Ectodermal cell (in vitro differentiated cells): ENCODE data around the gene NLRP9.
"Not testable (repeated sequence)": the region's sequence is repeated elsewhere in the genome, so short reads cannot be mapped to it uniquely, and the experiment has no call there.

Experiments used
- H3K27ac ChIP-seq: 2 replicates; pipeline ENCODE4 v1.7.0; 2013; ENCODE audit warnings: mild to moderate bottlenecking, low read depth, low read length; ENCODE audit not compliant: insufficient read depth, poor library complexity, severe bottlenecking
- H3K27me3 ChIP-seq: 2 replicates; pipeline ENCODE4 v1.7.0; 2013; ENCODE audit warnings: mild to moderate bottlenecking, low read length; ENCODE audit not compliant: insufficient read depth, control insufficient read depth, poor library complexity, severe bottlenecking
- H3K36me3 ChIP-seq: one replicate; pipeline ENCODE4 v1.7.0; 2013; ENCODE audit warnings: low read length; ENCODE audit not compliant: control insufficient read depth, insufficient read depth
- H3K4me1 ChIP-seq: one replicate; pipeline ENCODE4 v1.7.0; 2013; ENCODE audit warnings: low read length; ENCODE audit not compliant: control insufficient read depth, insufficient read depth
- H3K4me3 ChIP-seq: 2 replicates; pipeline ENCODE4 v1.7.0; 2013; ENCODE audit warnings: low read depth, low read length, control low read depth; ENCODE audit not compliant: insufficient read depth
- H3K9me3 ChIP-seq: 2 replicates; pipeline ENCODE4 v1.7.0; 2013; ENCODE audit warnings: mild to moderate bottlenecking, low read length, moderate library complexity; ENCODE audit not compliant: control insufficient read depth
- WGBS, 2 experiments: methylation state at CpG; one replicate each; pipeline ENCODE4 v1.1.7; 2013; ENCODE audit warnings: missing lambda C conversion rate in 2 of 2; 5-methylcytosine and 5-hydroxymethylcytosine counted together

NLRP9 gene

DNA sequence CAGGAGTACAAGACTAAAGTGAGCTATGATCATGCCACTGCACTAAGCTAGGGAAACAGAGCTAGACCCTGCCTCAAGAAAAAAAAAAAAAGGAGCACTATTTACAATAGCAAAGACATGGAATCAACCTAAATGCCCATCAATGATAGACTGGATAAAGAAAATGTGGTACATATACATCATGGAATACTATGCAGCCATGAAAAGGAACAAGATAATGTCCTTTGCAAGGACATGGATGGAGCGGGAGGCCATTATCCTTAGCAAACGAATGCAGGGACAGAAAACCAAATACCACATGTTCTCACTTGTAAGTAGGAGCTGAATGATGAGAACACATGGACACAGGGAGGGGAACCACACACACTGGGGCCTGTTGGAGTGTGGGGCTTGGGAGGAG lies 7.8 kb downstream of the NLRP9 start:
- not testable (repeated sequence) for H3K9me3 ChIP-seq, H3K4me3 ChIP-seq, H3K4me1 ChIP-seq, H3K27ac ChIP-seq, H3K36me3 ChIP-seq, H3K27me3 ChIP-seq
- 64 to 79% methylated on average over 2 of the region's 2 CpGs for WGBS, 2 experiments

DNA sequence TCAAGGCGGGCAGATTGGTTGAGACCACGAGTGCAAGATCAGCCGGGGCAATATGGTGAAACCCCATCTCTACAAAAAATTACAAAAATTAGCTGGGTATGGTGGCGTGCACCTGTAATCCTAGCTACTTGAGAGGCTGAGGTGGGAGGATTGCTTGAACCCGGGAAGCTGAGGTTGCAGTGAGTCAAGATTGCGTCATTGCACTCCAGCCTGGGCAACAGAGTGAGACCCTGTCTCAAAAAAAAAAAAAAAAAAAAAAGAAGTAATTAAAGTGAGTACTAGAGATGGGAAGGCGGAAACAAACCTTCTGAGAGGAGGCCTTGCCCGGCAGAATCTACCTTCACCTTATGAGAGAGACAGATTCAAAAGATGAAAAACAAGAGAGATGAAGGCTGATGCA lies 14.7 kb downstream of the NLRP9 start:
- WGBS, 2 experiments = 68 to 81% methylated on average over 8 of the region's 8 CpGs
- H3K27ac ChIP-seq = no peak overlapping the region
- H3K4me1 ChIP-seq = no peaks in the 10 kb centered on the region
- H3K27me3 ChIP-seq = no peaks in the 10 kb centered on the region
- no peaks in the 10 kb centered on the region for H3K9me3 ChIP-seq
- no peaks in the 10 kb centered on the region for H3K36me3 ChIP-seq
- H3K4me3 ChIP-seq = no peak overlapping the region

DNA sequence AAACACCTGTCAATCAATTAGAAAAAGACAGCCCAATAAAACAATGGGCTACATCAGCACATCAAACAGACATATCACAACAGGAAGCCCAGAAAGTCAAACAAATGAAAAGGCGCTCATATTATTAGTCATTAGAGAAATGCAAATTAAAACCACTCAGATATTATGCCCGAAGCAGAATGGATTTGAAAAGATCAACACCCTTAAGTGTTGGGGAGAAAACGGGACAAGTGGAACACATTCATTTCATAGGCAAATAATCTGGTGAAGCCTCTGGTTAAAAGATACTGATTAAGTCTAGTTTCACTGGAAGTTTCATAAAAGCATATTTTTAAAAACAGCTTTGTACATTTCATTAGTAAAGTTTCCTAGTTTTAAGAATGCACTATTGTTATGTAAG lies 17.4 kb downstream of the NLRP9 start:
- no peaks in the 10 kb centered on the region for H3K9me3 ChIP-seq
- WGBS, 2 experiments = 75 to 78% methylated on average over 3 of the region's 3 CpGs
- H3K27me3 ChIP-seq = no peaks in the 10 kb centered on the region
- H3K27ac ChIP-seq = no peak overlapping the region
- H3K36me3 ChIP-seq = no peaks in the 10 kb centered on the region
- no peaks in the 10 kb centered on the region for H3K4me1 ChIP-seq
- H3K4me3 ChIP-seq = no peak overlapping the region

DNA sequence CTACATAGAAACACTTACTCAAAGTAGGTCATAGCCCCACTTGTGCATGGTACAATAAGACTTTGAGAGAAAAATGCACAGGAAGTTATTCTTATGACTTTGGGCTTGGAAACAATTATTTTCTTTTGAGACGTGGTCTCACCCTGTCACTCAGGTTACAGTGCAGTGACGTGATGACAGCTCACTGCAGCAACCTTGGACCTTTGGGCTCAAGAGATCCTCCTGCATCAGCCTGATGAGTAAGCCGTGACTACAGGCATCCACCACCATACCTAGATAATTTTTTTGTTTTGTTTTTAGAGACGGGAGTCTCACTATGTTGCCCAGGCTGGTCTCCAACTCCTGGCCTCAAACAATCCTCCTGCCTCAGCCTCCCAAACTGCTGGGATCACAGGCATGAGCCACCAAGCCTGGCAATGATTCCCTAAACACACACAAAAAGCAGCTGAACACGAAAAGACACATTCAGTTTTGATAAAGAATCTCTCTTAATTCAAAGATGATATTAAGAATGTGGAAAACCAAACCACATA lies 17.9 kb downstream of the NLRP9 start:
- Histone ChIP-seq H3K4me3 (no peak overlapping the region), H3K27ac (no peak overlapping the region), H3K4me1 (no peaks in the 10 kb centered on the region), H3K36me3 (no peaks in the 10 kb centered on the region), H3K27me3 (no peaks in the 10 kb centered on the region), H3K9me3 (no peaks in the 10 kb centered on the region)
- 52 to 62% methylated on average over 4 to 5 of the region's 5 CpGs for WGBS, 2 experiments

DNA sequence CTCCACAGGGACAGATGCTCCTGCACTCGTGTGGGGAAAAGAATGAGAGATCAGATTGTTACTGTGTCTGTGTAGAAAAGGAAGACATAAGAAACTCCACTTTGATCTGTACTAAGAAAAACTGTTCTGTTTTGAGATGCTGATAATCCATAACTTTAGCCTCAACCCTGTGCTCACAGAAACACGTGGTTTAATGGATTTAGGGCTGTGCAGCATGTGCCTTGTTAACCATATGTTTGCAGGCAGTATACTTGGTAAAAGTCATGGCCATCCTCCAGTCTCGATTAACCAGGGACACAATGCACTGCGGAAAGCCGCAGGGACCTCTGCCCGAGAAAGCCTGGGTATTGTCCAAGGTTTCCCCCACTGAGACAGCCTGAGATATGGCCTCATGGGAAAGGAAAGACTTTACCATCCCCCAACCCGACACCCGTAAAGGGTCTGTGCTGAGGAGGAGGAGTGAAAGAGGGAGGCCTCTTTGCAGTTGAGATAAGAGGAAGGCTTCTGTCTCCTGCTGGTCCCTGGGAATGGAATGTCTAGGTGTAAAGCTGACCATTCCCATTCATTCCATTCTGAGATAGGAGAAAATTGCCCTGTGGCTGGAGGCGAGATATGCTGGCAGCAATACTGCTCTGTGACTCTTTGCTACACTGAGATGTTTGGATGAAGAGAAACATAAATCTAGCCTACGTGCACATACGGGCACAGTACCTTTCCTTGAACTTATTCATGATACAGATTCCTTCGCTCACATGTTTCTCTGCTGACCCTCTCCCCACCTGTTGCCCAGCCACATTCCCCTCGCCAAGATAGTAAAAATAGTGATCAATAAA lies 20.1 kb downstream of the NLRP9 start:
- H3K9me3 ChIP-seq, H3K27ac ChIP-seq, H3K27me3 ChIP-seq, H3K4me1 ChIP-seq, H3K36me3 ChIP-seq, H3K4me3 ChIP-seq: not testable (repeated sequence)
- WGBS, 2 experiments = 73% methylated on average over 13 of the region's 13 CpGs

DNA sequence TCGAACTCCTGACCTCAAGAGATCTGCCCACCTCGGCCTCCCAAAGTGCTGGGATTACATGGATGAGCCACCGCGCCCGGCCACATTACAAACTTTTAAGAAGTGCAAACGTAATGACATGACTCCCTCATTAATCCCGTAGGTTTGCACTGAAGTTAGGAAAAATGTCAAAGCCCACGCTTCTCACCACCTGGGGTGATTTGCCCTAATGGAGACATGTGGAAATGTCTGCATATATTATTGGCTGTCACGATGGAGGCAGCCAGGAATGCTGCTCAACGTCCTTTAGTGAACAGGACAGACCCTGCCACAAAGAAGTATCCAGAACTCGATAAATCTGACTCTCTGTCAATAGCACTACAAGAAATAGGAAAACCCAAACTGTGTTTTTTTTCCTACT lies 21.0 kb downstream of the NLRP9 start:
- Histone ChIP-seq H3K36me3 (no peaks in the 10 kb centered on the region), H3K27ac (no peak overlapping the region), H3K4me3 (no peak overlapping the region), H3K4me1 (no peaks in the 10 kb centered on the region), H3K27me3 (no peaks in the 10 kb centered on the region), H3K9me3 (no peaks in the 10 kb centered on the region)
- 83 to 84% methylated on average over 11 of the region's 11 CpGs for WGBS, 2 experiments

DNA sequence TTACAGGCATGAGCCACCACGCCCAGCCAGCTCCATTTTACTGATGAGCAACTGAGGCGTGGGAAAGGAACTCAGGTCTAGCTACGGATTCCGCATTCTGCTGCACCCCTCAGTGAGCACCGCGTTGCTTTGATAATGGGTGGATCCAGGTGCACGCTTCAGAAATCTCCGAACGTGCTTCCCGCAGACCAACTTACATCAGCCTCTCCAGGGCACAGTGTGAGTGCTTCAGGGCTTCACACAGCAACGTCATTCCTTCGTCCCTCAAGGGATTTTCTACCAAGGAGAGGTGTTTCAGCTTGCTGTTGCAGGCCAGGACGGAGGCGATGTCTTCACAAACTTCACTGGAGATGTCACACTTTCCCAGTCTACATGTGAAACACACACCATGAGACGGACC lies 21.7 kb downstream of the NLRP9 start:
- Histone ChIP-seq H3K4me3 (no peak overlapping the region), H3K36me3 (no peaks in the 10 kb centered on the region), H3K4me1 (no peaks in the 10 kb centered on the region), H3K27ac (no peak overlapping the region), H3K27me3 (no peaks in the 10 kb centered on the region), H3K9me3 (no peaks in the 10 kb centered on the region)
- 86% methylated on average over 15 of the region's 15 CpGs for WGBS, 2 experiments

DNA sequence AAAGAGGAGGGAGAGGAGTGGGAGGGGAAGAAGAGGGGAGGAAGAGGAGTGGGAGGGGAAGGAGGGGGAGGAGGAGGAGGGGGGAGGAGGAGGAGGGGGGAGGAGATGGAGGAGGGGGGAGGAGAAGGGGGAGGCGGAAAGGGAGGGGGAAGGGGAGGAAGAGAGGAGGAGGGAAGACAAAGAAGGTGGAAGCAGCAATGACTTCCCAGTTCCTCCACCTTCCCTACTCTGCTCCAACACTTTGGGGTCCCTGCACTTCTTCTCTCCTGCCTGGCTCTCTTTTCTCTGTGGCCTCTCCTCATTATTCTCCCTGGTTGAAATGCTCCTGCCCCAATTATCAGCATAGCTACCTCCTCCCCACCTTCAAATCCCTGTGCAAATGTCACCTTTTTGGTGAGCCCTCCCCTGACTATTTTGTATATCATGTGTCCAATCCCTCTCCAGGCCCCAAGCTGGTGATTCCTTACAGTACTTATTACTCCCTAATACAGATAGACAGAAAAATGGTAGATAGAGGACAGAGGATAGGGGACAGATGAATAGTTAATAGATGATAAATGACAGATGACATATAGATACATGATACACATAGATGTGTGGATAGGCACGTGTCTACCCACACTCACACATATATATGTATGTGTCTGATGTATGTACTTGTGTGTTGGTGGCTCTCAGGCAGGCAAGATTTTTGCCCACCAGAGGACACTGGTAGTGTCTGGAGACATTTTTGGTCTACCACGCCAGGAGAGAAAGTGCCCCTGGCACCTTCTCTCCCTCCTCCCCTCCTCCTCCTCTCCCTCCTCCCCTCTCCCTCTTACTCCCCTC lies 25.2 kb downstream of the NLRP9 start:
- Histone ChIP-seq H3K4me1 (no peaks in the 10 kb centered on the region), H3K9me3 (no peaks in the 10 kb centered on the region), H3K27me3 (no peaks in the 10 kb centered on the region), H3K27ac (no peak overlapping the region), H3K4me3 (no peak overlapping the region), H3K36me3 (no peaks in the 10 kb centered on the region)
- WGBS, 2 experiments = 89 to 92% methylated on average over 1 of the region's 3 CpGs

DNA sequence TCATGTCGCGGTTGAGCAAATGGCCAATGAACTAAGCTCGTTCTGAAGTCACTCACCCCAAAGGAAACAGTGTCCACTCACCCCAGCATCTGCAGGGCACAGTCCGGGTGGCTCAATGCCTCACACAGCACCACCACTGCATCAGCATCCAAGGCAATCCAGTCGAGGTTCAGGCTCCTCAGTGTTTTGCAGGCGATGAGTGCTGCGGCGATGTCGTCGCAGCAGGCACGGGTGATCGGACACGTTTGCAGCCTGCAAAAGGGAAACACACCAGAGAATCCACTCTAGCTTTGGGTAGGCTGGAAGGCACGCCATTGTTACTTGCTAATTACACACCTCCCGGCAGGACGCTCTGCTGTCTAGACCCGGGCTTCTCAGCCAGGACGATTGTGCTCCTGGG lies 26.5 kb downstream of the NLRP9 start:
- Histone ChIP-seq H3K4me3 (no peak overlapping the region), H3K4me1 (no peaks in the 10 kb centered on the region), H3K27ac (no peak overlapping the region), H3K27me3 (no peaks in the 10 kb centered on the region), H3K36me3 (no peaks in the 10 kb centered on the region), H3K9me3 (no peaks in the 10 kb centered on the region)
- 86 to 88% methylated on average over 18 of the region's 18 CpGs for WGBS, 2 experiments

DNA sequence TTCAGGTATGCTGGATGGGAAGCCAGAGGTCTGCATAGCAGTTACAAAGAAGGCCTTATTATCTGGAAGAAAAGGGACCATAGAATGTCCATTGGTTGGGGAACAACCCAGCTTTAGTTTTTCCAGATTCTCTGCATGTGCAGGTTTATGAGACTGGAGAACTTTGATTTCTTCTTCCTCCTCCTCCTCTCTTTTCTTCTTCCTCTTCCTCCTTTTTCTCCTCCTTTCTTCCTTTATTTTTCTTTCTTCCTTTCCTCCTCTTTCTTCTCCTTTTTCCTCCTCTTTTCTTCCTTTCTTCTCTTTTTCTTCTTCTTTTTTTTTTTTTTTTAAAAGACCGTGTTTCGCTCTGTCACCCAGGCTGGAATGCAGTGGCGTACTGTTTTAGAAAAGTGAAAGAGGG lies 32.2 kb downstream of the NLRP9 start:
- H3K9me3 ChIP-seq = no peaks in the 10 kb centered on the region
- H3K36me3 ChIP-seq = peaks cover 5% of the 10 kb centered on the region
- no peak overlapping the region for H3K4me3 ChIP-seq
- WGBS, 2 experiments = 91 to 99% methylated on average over 3 of the region's 3 CpGs
- H3K27ac ChIP-seq = no peak overlapping the region
- H3K27me3 ChIP-seq = no peaks in the 10 kb centered on the region
- H3K4me1 ChIP-seq = no peaks in the 10 kb centered on the region
